Central memory CD4-positive, alpha-beta T cell (primary cell): ENCODE measurements around the gene MPIG6B.
A peak's percentile ranks its signal among the peaks of the same experiment; 100 is the strongest.

ENCODE experiments used
- DNase-seq: peaks from one replicate; pipeline ENCODE4 v3.0.0; 2022

The MPIG6B gene

DNA sequence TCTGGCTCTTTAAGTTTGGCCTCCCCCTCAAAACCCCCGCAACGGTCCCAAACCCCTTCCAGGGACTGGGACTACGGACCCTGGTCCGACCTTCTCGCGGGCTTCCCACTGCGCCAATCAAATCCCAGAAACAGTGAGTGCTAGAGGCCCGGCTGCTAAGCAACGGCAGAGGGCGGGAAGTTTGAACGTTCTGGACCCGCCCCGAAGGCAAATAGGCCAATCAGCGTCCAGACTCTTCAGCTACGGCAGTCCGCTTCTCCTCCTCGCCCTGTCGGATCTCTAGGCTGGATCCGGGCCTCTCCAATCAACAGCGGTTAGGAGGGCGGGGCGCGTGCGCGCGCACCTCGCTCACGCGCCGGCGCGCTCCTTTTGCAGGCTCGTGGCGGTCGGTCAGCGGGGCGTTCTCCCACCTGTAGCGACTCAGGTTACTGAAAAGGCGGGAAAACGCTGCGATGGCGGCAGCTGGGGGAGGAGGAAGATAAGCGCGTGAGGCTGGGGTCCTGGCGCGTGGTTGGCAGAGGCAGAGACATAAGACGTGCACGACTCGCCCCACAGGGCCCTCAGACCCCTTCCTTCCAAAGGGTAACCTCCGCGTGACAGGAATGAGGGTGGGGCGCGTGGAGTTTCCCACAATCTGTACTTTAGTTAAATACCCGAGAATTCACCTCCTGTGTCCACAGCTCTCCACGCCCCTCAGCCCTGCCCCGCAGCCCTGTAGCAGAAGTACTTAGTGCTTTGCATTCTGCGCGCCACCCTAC lies 16.6 kb downstream of the MPIG6B start, which contains the start of gene MSH5:
TSS of gene MSH5 (plus strand) at position 367 of the 758 bp plus-strand sequence. CDS start 462 bp downstream, outside the sequence.
- peak; percentile 94 for DNase-seq

- DNase-seq = no peak
These were observed 17.4 kb downstream of the MPIG6B start for GRCh38 chr6:31740397-31741223.

DNA sequence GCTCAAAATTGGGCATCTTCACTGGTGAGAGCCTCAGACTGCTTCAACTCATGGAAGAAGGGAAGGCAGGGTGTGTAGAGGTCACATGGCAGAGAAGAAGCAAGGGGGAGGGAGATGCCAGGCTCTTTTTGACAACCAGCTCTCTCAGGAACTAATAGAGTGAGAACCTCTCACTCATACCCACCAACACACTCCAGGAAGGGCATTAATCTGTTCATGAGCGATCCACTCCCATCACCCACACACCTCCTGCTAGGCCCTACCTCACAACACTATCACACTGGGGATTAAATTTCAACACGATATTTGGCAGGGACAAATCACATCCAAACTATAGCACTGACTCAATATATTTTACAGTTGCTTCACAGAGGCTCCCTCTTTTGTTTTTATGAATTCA lies 18.6 kb downstream of the MPIG6B start:
- DNase-seq = no peak

GRCh38 chr6:31742894-31743293 lies 19.7 kb downstream of the MPIG6B start:
- DNase-seq = no peak

DNA sequence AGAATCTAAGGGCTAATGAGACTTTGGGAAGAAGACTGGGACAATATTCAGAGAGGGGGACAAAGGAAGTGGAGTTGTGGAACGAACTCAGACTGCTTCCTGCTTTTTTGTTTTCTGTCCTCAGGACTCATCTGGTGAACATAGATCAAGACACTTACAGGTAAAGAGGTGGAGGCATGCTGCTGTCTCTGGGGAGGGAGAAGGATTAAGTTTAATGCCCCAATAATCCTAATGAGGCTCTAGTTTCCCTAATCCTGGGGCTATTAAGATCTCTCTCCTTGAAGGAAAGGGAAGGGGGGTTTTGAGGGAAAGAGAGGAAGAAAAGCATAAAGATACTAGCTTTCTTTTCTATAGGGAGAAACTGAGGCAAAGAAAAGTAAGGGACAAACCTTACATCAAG lies 21.2 kb downstream of the MPIG6B start:
- no peak for DNase-seq

GRCh38 chr6:31749301-31750036 lies 26.3 kb downstream of the MPIG6B start:
- DNase-seq = no peak

- DNase-seq = no peak
These were observed 27.3 kb downstream of the MPIG6B start for GRCh38 chr6:31750411-31751022.

DNA sequence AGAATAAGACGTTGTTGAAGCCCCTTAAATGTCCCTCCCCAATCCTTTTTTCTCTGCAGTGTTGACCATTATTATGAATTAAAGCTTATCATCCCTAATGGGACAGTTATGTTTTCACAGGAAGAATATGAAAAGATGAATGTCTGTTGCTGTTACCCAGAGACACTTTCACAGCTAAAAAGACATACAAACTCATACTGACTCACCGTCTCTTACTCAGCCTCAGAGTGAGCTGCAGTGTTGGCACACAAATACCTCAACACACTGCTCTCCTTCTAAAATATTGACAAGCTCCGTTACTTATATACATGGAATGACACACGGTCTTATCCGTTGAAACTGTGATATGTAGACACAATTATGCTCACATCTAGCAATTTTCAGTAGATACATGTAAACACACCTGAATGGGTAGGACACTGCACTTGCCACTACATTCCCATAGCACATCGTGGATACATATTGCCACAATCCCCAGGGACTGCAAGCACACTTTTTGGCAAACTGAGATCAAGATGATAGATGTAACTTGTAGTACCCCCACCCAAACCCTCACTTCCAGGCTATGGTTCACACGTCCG lies 29.7 kb downstream of the MPIG6B start:
- no peak for DNase-seq

GRCh38 chr6:31758281-31758680 lies 35.1 kb downstream of the MPIG6B start:
- DNase-seq = no peak

DNA sequence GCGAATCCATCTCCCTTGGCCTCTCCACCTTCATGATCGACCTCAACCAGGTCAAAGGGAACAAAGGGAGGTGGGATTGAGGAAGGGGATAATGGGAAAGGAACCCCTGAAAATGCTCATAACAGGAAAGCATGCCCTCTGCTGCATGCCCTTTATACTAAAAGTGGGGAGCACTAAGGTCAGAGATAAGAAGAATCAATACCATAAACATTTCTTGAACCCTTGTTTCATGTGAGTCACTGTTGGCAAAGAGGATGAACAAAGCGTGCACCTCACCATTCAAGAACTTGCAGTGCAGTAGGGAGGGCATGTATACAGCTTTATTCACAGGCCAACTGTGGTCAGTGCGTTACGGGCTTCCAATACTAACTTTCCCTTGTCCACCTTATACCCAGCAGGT lies 37.6 kb downstream of the MPIG6B start:
- no peak for DNase-seq

GRCh38 chr6:31761343-31761742 lies 38.2 kb downstream of the MPIG6B start:
- DNase-seq = no peak

GRCh38 chr6:31762356-31762755 lies 39.2 kb downstream of the MPIG6B start, which contains the start of gene SAPCD1:
SAPCD1 (plus strand) TSS chr6:31762656; CDS start chr6:31763055, 399 bp downstream.
- no peak for DNase-seq

DNA sequence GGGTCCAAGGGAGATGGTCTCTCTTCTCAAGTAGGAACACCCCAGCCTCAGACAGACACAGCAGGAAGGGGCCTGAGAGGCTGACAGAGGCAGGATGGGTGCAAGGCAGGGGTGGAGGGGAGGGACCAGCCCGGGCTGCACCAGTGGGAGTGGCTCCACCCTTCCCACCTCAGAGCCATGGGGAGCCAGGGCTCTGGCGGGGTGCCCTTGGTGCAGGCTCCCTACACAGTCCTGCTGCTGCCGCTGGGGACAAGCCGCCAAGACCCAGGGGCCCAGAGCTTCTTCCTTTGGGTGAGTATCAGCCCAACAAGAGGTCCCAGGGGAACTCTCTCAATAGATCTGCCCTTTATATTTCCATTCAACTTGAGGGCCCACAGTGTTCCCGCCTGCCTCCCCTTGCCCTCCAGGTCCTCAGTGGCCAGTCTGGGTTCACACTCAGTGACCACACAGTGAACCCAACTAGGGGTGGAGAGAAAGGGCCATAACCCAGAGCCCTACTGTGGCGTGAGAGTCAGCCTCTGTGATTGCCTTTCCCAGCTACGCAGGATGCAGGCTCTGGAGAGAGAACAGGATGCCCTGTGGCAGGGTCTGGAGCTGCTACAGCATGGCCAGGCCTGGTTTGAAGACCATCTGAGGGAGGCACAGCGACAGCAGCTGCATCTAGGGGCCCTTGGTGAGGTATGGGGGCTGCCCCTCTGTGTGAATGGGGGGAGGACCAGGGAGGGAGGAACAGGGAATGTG lies 39.9 kb downstream of the MPIG6B start:
- DNase-seq = no peak

GRCh38 chr6:31763619-31763940 lies 40.4 kb downstream of the MPIG6B start:
- DNase-seq = no peak

DNA sequence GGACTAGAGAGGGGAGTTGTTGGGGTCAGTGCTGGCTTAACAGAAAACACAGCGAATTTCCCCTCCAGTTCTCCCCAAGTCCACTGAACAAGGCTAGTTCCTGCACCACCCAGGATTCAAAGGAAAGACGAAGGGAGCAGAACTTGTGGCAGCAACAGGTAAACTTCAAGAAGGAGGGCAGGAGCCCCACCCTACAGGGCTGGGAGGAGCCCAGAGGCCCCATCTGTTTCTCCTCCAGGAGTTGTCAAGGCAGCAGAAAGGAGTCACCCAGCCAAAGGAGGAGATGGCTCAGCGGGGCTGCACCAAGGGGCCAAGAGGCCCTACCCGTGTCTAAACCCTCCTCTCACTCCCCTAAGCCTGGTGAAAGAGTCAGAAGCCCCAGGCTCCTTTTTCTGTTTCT lies 41.0 kb downstream of the MPIG6B start:
- DNase-seq = no peak

DNA sequence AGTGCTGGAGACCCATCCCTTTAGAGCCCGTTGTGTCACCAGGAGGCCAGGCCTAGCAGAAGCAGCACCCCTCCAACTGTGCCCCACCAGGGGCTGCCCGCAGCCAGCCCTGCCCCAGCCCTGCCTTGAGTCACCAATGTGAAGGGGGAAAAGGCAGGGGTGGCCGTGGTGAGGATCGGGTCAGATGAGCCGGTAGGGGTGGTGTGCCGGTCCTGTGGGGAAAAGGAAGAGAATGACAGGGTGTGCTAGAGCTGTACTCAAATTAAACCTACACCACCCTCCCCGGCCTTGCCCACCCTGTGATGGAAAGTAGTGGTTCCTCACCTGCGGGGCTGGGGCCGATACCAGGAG lies 42.4 kb downstream of the MPIG6B start:
- no peak for DNase-seq

DNA sequence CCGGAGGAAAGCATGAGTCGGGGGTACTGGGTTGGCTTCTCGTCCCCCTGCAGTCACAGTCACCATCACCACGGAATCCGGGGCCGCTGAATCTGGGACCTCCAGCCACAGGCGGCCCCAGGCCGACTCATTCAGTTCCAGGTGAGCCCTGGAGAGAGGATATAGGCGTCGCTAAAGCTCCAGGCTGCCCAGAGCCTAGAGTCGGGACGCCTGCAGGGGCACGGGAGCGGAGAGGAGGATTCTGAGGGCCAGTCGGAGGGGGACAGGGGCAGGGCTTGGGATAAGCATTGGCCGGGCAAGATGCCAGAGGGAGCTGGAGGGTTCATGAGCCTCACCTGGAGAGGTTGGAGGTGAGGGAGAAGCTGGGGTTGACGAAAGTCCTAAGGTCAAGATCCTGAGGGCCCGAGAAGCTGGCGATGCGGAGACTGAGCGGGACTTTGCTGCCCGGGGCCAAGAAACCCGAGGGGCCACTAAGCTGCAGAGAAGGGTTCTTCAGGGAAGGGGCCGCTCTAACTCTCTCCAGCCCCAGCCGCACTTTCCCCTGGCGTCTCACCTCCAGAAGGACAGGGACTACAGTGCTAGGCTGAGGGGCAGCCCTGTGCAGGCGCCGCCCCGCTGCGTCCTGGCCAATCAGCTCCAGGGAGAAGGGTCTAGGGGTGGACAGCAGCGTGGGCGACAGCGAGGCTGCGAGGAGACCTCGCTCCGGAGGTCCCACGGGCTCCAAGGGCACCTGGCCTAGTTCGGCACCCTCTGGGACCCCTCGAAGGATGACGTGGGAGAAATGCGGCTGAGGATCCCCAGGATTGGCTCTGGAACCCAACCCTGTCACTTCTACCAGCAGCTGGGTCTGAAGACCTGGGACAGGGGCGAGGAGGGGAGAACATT lies 43.0 kb downstream of the MPIG6B start:
- no peak for DNase-seq

DNA sequence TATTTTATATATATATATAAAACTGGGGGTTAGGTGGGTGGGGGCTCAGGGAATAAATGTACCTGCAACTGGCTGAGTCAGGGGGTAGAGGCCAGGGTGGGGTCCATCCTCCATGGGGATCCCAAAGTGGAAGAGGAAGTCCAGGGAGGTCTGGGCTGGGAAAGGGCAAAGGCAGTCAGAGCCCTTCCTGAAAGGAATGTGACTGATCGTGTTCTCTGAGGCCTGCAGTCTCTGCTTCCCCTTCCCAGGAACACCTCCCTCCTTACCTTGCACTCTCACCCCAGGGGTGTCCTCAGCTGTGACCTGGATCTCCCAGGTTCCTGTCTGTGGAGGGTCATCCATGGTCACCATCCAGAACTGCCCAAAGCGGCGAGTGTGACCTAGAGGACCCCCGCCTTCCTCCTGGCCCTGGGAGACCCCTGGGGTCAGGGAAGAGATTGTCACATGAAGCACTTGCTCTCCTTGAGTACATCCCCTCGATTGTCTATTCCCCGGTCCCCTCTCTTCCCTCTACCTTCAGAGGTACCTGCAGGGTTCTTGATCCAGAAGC lies 44.0 kb downstream of the MPIG6B start:
- DNase-seq = no peak

GRCh38 chr6:31768363-31769257 lies 45.4 kb downstream of the MPIG6B start:
- no peak for DNase-seq
